Smooth muscle cell (in vitro differentiated cells): ENCODE data around the gene PLSCR3. TPM values are rescaled to one million over a fixed set of nuclear protein-coding genes. Genes with fewer than 3 reads are reported as not detected.
A peak's percentile ranks its signal among the peaks of the same experiment; 100 is the strongest.

ENCODE experiments used
- DNase-seq: peaks from one replicate; lab custom pipeline; 2025; ENCODE audit not compliant: unreplicated experiment; lab: John Stamatoyannopoulos, UW
- H2AFZ ChIP-seq: fragments of 200-600 bp; sonication (generic); 2 replicates; pipeline ENCODE4 v1.6.0; 2016; ENCODE audit warnings: antibody characterized with exemption, low read depth, mild to moderate bottlenecking
- H3F3A ChIP-seq: fragments of 200-600 bp; sonication (generic); 2 replicates; pipeline ENCODE4 v1.6.0; 2017; ENCODE audit warnings: antibody characterized with exemption, low read depth
- H3K27ac ChIP-seq: fragments of 200-600 bp; sonication (generic); 2 replicates; pipeline ENCODE4 v1.5.1; 2016; ENCODE audit warnings: low read depth, mild to moderate bottlenecking
- H3K27me3 ChIP-seq: fragments of 200-600 bp; sonication (generic); 2 replicates; pipeline ENCODE4 v1.6.1; 2016; ENCODE audit warnings: low read depth, mild to moderate bottlenecking
- H3K36me3 ChIP-seq: fragments of 200-600 bp; sonication (generic); 2 replicates; pipeline ENCODE4 v1.5.1; 2016; ENCODE audit warnings: low read depth
- H3K4me1 ChIP-seq: fragments of 200-600 bp; sonication (generic); 2 replicates; pipeline ENCODE4 v1.5.1; 2016; ENCODE audit warnings: low read depth
- H3K4me2 ChIP-seq: fragments of 200-600 bp; sonication (generic); 2 replicates; pipeline ENCODE4 v1.6.0; 2016; ENCODE audit warnings: mild to moderate bottlenecking
- H3K4me3 ChIP-seq: fragments of 200-600 bp; sonication (generic); 2 replicates; pipeline ENCODE4 v1.5.1; 2016; ENCODE audit warnings: mild to moderate bottlenecking
- H3K79me2 ChIP-seq: fragments of 200-600 bp; sonication (generic); 2 replicates; pipeline ENCODE4 v1.6.0; 2016; ENCODE audit warnings: low read depth, mild to moderate bottlenecking
- H3K9ac ChIP-seq: fragments of 200-600 bp; sonication (generic); 2 replicates; pipeline ENCODE4 v1.6.0; 2016; ENCODE audit warnings: low read depth
- H3K9me3 ChIP-seq: fragments of 200-600 bp; sonication (generic); replicated peaks from 2 replicates; pipeline ENCODE4 v1.5.1; 2016; ENCODE audit warnings: low read depth
- H4K20me1 ChIP-seq: fragments of 200-600 bp; sonication (generic); 2 replicates; pipeline ENCODE4 v1.6.0; 2016; ENCODE audit warnings: low read depth
- WGBS: methylation state at CpG from one replicate; pipeline ENCODE4 v1.1.7; 2016; ENCODE audit warnings: low lambda C conversion rate; 5-methylcytosine and 5-hydroxymethylcytosine counted together
- polyA plus RNA-seq: library from polyadenylated mRNA; unstranded; fragments of >200 nt; fragmentation: Nextera tagmentation; extraction: Ambion mirVana; gene quantifications from 2 replicates; pipeline ENCODE4 v1.2.1, GENCODE V29; 2016
- total RNA-seq: library from RNA; depleted of rRNA; stranded (reverse); fragments of >200 nt; gene quantifications from 2 replicates; pipeline ENCODE4 v1.2.3, GENCODE V29; 2014
- TF ChIP-seq, protein P1 (sequence below): fragments of 200-600 bp; sonication (generic); IDR thresholded peaks from 2 replicates; pipeline ENCODE4 v1.5.1; 2017; ENCODE audit warnings: borderline replicate concordance, mild to moderate bottlenecking, antibody characterized with exemption; ENCODE audit not compliant: insufficient read depth, poor library complexity, severe bottlenecking

PLSCR3 gene
- total and polyA plus RNA-seq, 2 experiments from 2014 or later: 29.3 to 110 TPM

DNA sequence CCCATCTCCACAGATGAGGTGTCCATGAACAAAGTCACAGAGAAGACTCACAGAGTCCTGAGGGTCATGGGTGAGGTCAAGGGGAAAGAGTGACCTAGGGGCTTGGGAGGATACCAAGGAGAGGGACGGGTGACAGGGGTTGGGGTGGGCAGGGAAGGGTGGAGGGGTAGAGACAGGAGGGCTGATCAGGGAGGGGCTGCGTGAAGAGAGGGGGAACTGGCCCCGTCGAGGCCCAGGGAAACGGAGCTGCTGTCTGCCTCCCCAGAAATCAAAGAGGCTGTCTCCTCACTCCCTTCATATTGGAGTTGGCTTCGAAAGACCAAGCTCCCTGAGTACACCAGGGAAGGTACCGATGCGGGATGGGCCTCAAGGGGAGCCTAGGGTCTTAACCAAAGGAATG is 38.8 kb downstream of the PLSCR3 start:
- TF ChIP-seq, protein P1, sequence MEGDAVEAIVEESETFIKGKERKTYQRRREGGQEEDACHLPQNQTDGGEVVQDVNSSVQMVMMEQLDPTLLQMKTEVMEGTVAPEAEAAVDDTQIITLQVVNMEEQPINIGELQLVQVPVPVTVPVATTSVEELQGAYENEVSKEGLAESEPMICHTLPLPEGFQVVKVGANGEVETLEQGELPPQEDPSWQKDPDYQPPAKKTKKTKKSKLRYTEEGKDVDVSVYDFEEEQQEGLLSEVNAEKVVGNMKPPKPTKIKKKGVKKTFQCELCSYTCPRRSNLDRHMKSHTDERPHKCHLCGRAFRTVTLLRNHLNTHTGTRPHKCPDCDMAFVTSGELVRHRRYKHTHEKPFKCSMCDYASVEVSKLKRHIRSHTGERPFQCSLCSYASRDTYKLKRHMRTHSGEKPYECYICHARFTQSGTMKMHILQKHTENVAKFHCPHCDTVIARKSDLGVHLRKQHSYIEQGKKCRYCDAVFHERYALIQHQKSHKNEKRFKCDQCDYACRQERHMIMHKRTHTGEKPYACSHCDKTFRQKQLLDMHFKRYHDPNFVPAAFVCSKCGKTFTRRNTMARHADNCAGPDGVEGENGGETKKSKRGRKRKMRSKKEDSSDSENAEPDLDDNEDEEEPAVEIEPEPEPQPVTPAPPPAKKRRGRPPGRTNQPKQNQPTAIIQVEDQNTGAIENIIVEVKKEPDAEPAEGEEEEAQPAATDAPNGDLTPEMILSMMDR: no peak
- Histone ChIP-seq H2AFZ (no peak overlapping the region), H3K9ac (peak overlapping the region; percentile 50), H3K4me3 (no peak overlapping the region), H3F3A (peaks cover 32% of the 10 kb centered on the region), H3K79me2 (peaks cover 28% of the 10 kb centered on the region), H3K4me1 (peaks cover 24% of the 10 kb centered on the region), H4K20me1 (peaks cover 14% of the 10 kb centered on the region), H3K9me3 (no peaks in the 10 kb centered on the region), H3K27ac (peak overlapping the region; percentile 100), H3K36me3 (no peaks in the 10 kb centered on the region), H3K27me3 (no peaks in the 10 kb centered on the region), H3K4me2 (peak overlapping the region; percentile 97)
- WGBS: 84% methylated on average over 8 of the region's 8 CpGs
- no peak for DNase-seq

DNA sequence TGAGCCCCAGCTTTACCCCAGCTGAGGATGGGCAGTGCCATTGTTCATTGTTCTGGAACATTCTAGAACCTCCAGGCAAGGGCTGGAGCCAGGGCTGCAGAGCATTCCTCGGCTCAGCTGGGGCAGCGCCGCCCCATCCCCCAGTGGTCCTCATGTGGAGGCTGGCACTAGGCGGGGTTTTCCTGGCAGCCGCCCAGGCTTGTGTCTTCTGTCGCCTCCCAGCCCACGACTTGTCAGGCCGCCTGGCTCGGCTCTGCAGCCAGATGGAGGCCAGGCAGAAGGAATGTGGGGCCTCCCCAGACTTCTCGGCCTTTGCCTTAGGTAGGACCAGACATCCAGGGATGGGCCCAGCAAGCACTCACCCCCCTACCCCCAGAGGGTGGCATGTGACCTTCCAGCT is 39.3 kb downstream of the PLSCR3 start, which contains the start of gene TMEM95:
TSS of gene TMEM95 (plus strand) at position 104 of the 400 bp plus-strand sequence. CDS start at position 153, 49 bp downstream.
- peak; percentile 35 for DNase-seq
- peaks cover 24% of the 10 kb centered on the region for H3K4me1 ChIP-seq
- TF ChIP-seq, protein P1: no peak
- 18% methylated on average over 10 of the region's 10 CpGs for WGBS
- H3K9me3 ChIP-seq: no peaks in the 10 kb centered on the region
- peaks cover 14% of the 10 kb centered on the region for H4K20me1 ChIP-seq
- no peak within 1 kb of the TSS for H2AFZ ChIP-seq
- peaks cover 28% of the 10 kb centered on the region for H3K79me2 ChIP-seq
- no peaks in the 10 kb centered on the region for H3K36me3 ChIP-seq
- H3K27me3 ChIP-seq: no peaks in the 10 kb centered on the region
- H3K27ac ChIP-seq: peak within 1 kb of the TSS; percentile 100
- H3K4me2 ChIP-seq: peak within 1 kb of the TSS; percentile 97
- peaks cover 32% of the 10 kb centered on the region for H3F3A ChIP-seq
- H3K9ac ChIP-seq: peak within 1 kb of the TSS; percentile 99
- H3K4me3 ChIP-seq: peak within 1 kb of the TSS; percentile 89

DNA sequence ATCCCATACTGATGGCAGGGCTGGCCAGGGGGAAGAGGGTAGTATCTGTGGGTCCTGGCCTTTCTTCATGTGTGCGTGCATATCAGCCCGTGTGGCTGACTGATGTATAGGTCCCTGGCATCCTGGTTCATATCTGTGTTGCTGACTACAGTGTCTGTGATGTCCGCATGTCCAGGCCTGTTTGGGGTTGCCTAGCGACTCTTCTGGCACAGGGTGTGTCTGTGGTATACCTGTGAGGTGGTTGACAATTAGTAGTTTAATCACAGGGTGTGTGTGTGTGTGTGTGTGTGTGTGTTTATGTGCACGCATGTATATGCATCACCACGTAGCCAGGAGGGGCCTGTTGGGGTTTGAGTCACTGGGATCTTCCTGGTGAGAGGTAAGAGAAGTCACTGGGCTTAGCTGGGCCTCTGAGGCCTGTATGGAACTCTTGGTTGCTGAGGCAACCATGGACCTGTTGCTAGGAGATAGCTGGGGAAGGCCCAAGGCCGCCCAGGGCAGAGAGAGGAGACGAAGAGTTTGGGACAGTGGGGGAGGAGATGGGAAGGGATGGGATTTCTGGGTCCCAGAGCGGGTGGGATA is 40.0 kb downstream of the PLSCR3 start:
- no peak for DNase-seq
- Histone ChIP-seq H3K27me3 (no peaks in the 10 kb centered on the region), H3F3A (peaks cover 32% of the 10 kb centered on the region), H4K20me1 (peaks cover 14% of the 10 kb centered on the region), H3K79me2 (peaks cover 28% of the 10 kb centered on the region), H3K9ac (peak overlapping the region; percentile 99), H3K4me2 (peak overlapping the region; percentile 97), H2AFZ (no peak overlapping the region), H3K36me3 (no peaks in the 10 kb centered on the region), H3K4me1 (peaks cover 31% of the 10 kb centered on the region), H3K27ac (peak overlapping the region; percentile 100), H3K4me3 (peak overlapping the region; percentile 89), H3K9me3 (no peaks in the 10 kb centered on the region)
- TF ChIP-seq, protein P1: no peak
- 57% methylated on average over 9 of the region's 9 CpGs for WGBS
